GM19468 (cell line): Measurements from ENCODE around the gene MARF1.
"Not testable (repeated sequence)": the region's sequence is repeated elsewhere in the genome, so short reads cannot be mapped to it uniquely, and the experiment has no call there.

Source experiments
- ATAC-seq: cut with Tn5 transposase; IDR thresholded peaks from one replicate; pipeline ENCODE4 v1.9.1; 2021; ENCODE audit warnings: mild to moderate bottlenecking, moderate library complexity, moderate number of reproducible peaks; ENCODE audit not compliant: unreplicated experiment; ENCODE audit errors: extremely low read depth

MARF1 gene

DNA sequence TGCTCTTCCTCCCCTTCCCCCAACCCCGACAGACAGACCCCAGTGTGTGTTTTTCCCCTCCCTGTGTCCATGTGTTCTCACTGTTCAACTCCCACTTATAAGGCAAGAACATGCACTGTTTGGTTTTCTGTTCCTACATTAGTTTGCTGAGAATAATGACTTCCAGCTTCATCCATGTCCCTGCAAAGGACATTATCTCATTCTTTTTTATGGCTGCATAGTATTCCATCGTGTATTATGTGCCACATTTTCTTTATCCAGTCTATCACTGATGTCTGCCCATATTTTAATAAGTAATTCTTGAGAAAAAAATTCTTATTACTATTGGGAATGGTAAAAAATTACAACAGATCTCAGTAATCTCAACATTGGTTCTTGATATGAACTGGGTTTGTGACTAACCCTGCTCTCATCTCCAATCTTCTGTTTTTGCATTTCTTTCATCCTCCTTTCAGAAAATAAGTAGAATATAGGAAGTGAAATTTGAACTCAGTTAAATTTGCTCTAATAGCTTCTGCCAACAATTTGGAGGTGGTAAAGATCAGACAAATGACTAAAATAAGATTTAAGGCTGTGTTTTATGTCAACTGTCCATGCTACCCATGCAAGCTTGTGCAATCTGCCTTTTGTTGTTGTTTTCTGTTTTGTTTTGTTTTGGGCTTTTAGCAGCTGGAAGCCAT lies 11.1 kb downstream of the MARF1 start:
- ATAC-seq: no peak

GRCh38 chr16:15621889-15622288 lies 21.1 kb downstream of the MARF1 start:
- ATAC-seq: no peak

- ATAC-seq: no peak
Observed at GRCh38 chr16:15621456-15621855, 21.5 kb downstream of the MARF1 start.

DNA sequence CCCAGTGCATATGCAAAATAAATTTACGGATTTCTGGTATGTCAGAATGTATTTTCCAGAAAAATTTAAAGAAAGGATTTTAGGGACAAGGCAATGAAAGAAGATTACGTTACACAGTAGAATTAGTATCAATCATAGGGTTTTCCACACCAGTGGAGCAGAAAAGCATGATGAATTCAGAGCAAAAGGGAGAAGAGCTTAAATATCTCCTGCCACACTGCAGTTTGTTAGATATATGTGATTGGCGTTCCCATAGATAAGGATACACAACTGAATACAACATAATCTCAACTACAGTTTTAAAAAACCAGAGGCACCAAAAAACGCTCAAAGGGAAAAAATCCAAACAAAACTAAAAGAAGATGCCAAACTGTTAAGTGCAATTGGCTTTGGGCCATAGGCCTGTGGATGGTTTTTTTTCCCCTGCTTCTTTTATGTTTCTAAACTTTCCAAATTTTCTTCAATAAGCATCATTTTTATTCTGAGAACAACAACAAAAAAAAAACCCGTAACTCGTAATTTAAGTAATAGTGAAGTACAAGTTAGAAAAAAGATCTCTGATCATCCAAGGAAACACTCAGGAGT lies 22.3 kb downstream of the MARF1 start:
- no peak for ATAC-seq

- no peak for ATAC-seq
Observed at GRCh38 chr16:15618392-15618791, 24.6 kb downstream of the MARF1 start.

GRCh38 chr16:15617901-15618300 lies 25.1 kb downstream of the MARF1 start:
- no peak for ATAC-seq

DNA sequence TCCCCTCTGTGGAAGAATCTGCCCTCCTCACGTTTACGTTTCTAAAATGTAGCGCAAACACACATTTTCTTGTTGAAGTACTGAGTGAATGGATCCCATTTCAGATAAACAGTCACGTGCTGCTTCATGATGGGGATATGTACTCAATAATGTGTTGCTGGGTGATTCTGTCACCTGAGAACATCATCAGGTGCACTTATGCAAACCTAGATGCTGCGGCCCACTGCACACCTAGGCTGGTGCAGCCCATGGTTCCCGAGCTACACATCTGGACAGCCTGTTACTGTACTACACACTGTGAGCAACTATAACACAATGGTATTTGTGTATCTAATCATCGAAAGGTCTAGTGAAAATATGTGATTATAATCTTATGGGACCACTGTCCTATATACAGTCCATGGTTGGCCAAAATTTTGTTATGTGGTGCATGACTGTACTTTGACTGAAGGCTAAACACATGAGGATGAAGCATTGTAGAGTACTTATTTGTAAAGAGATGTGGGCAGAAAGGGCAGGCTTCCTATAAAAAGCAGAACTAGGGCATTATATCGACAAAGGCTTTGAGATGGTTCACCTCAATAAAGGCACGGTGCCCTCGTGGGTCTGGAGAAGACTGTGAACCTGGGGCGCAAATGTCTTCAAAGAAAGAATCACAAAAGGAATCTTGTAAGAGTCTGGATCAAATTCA lies 26.3 kb downstream of the MARF1 start:
- ATAC-seq: no peak

- ATAC-seq: no peak
Observed at GRCh38 chr16:15616012-15616411, 26.9 kb downstream of the MARF1 start.

DNA sequence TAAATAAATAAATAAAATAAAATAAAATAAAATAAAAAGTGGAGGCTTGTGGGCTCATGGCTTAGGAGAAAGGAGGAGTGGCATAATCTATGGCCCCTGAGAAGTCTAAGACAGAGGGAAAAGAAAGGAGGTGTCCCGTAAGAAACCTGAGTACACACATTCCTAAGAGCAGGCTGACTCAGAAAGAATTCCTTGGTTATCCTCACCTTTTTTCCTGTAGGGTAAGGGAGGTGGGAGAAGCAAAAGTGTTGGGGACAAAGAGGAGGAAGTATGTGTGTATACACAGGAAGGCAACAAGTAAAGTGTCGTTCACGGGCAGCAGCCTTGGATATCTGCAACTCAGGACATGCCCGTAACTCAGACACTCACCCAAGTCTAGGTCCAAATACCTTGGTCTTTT lies 29.3 kb downstream of the MARF1 start:
- ATAC-seq: no peak

DNA sequence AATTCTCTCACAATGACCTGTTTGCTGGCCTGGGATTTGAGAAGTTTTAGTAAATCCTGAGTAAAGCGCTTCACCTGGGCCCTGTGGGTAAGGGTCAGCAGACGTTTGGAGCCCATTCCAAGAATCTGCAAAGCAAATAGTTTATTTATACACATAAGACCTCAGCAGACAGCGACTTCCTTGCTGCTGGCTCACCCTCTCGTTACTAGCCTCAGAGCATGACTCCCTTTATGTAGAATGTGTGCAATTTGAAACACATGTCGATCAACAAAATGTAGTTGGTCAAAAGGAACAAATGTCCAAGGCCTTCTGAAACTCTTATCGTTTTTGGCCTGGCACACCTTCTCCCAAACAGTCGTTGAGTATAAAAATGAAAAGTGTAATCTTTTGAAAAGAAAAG lies 31.3 kb downstream of the MARF1 start:
- no peak for ATAC-seq

GRCh38 chr16:15610369-15610871 lies 32.5 kb downstream of the MARF1 start:
- ATAC-seq: no peak

GRCh38 chr16:15609286-15609649 lies 33.7 kb downstream of the MARF1 start:
- no peak for ATAC-seq

DNA sequence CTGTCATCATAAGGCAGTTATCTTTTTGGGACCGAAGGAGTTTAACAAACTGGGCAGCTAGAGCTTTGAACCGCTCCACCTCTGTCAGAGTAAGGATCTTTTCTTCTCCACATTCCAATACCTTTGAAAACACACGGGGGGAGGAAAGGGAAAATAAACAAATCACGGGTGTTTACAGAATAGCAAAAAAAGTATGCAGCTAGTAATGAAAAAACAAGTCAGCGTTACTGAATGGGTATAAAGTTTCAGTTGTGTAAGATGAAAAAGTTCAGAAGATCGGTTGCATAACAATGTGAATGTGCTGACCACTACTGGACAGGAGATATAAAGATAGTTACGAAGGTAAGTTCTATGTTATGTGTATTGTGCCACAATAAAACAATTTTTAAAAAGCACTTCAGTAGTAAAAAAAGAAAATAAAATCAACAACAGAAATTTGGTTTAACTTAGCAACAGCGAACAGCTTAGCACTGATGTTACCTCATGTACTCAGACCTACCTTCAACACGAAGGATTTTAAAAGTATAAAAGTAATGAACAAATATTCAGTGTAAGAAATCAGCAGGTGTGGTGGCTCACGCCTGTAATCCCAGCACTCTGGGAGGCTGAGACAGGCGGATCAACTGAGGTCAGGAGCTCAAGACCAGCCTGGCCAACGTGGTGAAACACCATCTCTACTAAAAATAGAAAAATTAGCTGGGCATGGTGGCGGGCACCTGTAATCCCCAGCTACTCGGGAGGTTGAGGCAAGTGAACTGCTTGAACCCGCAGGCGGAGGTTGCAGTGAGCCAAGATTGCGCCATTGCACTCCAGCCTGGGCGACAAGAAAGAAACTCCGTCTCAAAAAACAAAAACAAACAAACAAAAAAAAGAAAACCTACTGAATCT lies 34.3 kb downstream of the MARF1 start:
- no peak for ATAC-seq

DNA sequence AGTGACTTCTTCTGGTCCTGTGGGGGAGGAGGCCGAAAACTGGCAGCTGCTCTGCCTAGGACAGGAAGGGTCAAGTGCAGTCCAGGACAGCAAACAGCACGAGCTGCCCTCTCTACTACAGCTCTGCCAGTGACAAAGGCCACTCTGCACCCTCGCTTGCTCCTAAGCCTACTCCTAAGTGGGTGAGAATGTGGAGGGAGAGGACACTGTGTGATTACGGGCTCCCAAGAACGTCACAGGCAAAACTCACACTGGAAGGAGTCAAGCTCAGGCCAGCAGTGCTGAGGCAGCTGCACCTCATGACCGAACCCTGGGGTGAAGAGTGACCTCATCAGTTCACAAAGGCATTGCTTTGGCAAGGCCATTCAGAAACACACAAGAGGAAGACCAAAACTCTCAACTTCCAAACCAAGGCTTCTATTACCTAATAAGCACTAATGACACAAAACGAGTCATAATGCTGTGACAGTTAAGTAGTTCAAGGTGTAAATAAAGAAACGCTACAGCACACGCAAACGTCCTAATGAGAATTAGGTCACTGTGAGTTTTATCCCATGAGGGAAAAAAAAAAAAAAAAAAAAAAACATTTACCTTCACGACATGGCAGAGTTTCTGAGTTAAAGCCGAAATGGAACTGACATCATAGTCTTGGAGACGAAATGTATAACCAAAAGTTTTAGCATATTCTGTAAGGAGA lies 35.1 kb downstream of the MARF1 start:
- no peak for ATAC-seq

DNA sequence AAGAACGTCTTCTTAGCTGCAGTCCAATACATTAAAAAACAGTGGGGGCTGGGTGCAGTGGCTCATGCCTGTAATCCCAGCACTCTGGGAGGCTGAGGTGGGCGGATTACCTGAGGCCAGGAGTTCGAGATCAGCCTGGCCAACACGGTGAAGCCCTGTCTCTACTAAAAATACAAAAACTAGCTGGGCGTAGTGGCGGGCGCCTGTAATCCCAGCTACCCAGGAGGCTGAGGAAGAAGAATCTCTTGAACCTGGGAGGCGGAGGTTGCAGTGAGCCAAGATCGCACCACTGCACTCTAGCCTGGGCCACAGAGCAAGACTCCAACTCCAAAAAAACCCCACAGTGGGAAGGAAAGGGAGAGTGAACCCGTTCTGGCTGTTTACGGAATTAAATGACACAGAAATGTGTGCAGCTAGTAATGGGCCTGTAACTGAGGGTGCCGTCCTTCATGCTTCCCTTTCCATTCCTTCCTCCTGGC lies 35.7 kb downstream of the MARF1 start:
- not testable (repeated sequence) for ATAC-seq

DNA sequence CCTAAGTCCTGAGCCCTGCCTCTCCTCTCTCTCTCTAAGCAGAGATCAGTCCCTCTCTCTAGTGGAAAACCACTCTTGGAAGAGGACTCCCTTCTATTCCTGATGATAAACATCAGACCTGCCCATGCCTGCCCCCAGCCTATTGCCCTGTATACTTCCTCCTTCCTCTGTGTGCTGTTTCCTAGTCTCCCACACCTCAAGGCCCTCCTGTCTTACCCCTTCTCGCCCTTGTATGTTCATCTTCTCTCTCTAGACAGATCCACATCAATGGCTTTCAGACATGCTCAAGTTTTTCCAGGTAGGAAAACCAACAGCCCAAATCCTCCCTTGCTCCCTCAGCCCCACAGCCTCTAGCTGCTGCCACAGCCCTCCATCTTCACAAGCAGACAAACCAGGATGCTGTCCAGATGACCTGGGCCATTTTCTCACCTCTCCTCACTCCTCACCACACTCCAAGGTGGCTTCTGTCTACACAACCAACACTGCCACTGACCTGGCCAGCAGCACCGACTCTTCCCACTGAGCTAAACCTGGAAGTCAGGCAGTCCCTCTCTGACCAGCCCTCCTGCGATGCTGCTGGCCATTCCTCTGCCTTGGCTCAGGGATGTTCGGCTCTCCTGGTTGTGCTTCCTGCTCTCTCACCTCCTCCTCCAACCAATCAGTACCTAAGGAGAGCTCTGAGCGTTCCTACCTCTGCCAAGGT lies 36.3 kb downstream of the MARF1 start:
- no peak for ATAC-seq

GRCh38 chr16:15605839-15606517 lies 37.0 kb downstream of the MARF1 start:
- no peak for ATAC-seq
